A673 (cell line): Measurements from ENCODE around the gene TENM4. TPM values are rescaled to one million over a fixed set of nuclear protein-coding genes. Genes with fewer than 3 reads are reported as not detected.

Experiments
- BruUV-seq: library from RNA; stranded (reverse); fragments of 400-500 nt; replicated peaks from 2 replicates; lab custom pipeline; 2021; lab: Mats Ljungman, UMichigan
- CTCF ChIA-PET: fragments of 300-600 bp; sonication (Branson Sonifier 250); formaldehyde crosslinking; loops from one replicate; lab custom pipeline; 2022; ENCODE audit warnings: antibody characterized with exemption; lab: Charles Lee
- POLR2A ChIA-PET: fragments of 300-600 bp; sonication (Branson Sonifier 250); formaldehyde crosslinking; loops from one replicate; lab custom pipeline; 2022; ENCODE audit warnings: antibody characterized with exemption; ENCODE audit not compliant: low non-redundant PET; lab: Charles Lee
- DNase-seq: peaks from one replicate; pipeline ENCODE4 v3.0.0-alpha.2; 2015; ENCODE audit warnings: low spot score
- H3K27ac ChIP-seq: fragments of 200-600 bp; sonication (generic); 2 replicates; pipeline ENCODE4 v1.5.1; 2016; ENCODE audit warnings: mixed run types, low read depth, mild to moderate bottlenecking, mixed read lengths, antibody characterized with exemption, low read length; ENCODE audit not compliant: poor library complexity, severe bottlenecking
- H3K27me3 ChIP-seq: fragments of 200-600 bp; sonication (generic); replicated peaks from 2 replicates; pipeline ENCODE4 v1.6.1; 2017; ENCODE audit warnings: mixed run types, low read depth, mild to moderate bottlenecking, mixed read lengths, antibody characterized with exemption, low read length; ENCODE audit not compliant: insufficient read depth, poor library complexity
- H3K36me3 ChIP-seq: fragments of 200-600 bp; sonication (generic); 2 replicates; pipeline ENCODE4 v1.6.1; 2016; ENCODE audit warnings: mixed run types, mild to moderate bottlenecking, mixed read lengths, antibody characterized with exemption, low read length; ENCODE audit not compliant: insufficient read depth, poor library complexity, severe bottlenecking
- H3K4me1 ChIP-seq: fragments of 200-600 bp; sonication (generic); 2 replicates; pipeline ENCODE4 v1.6.1; 2017; ENCODE audit warnings: mixed run types, mild to moderate bottlenecking, mixed read lengths, antibody characterized with exemption, low read length; ENCODE audit not compliant: insufficient read depth, poor library complexity, severe bottlenecking
- H3K4me3 ChIP-seq: fragments of 200-600 bp; sonication (generic); 2 replicates; pipeline ENCODE4 v1.5.1; 2016; ENCODE audit warnings: low read depth, mixed run types, mild to moderate bottlenecking, mixed read lengths, low read length; ENCODE audit not compliant: poor library complexity, severe bottlenecking
- H3K9me3 ChIP-seq: fragments of 200-600 bp; sonication (generic); 2 replicates; pipeline ENCODE4 v1.6.1; 2016; ENCODE audit warnings: mixed run types, low read depth, mild to moderate bottlenecking, mixed read lengths, antibody characterized with exemption, low read length; ENCODE audit not compliant: poor library complexity, severe bottlenecking
- EZH2 ChIP-seq: fragments of 200-600 bp; sonication (generic); IDR thresholded peaks from 2 replicates; pipeline ENCODE4 v1.6.1; 2017; ENCODE audit warnings: borderline replicate concordance, low read depth, mild to moderate bottlenecking, mixed read lengths, antibody characterized with exemption, low read length; ENCODE audit not compliant: poor library complexity, severe bottlenecking
- intact Hi-C: fragments of 100-400 bp; cut with micrococcal nuclease; formaldehyde crosslinking; loops from one replicate; pipeline ENCODE4 v1.10.0; 2022; ENCODE audit not compliant: unreplicated experiment
- total RNA-seq: library from RNA; stranded (reverse); gene quantifications from 2 replicates; pipeline ENCODE4 v1.2.3, GENCODE V29; 2021
- TF ChIP-seq, protein P1 (sequence below): fragments of 300-800, 200-600 bp; sonication (generic); conservative IDR thresholded peaks from 2 replicates; pipeline ENCODE4 v1.5.1; 2017; ENCODE audit warnings: low read depth, mild to moderate bottlenecking, antibody characterized with exemption, low read length, moderate library complexity, mixed read lengths

Gene TENM4
- total RNA-seq, 1 experiment from 2014 or later: 0.11 TPM

GRCh38 chr11:78898266-78898775 lies 542.5 kb downstream of the TENM4 start:
- H3K27me3 ChIP-seq: no peaks in the 10 kb centered on the region
- TF ChIP-seq, protein P1, sequence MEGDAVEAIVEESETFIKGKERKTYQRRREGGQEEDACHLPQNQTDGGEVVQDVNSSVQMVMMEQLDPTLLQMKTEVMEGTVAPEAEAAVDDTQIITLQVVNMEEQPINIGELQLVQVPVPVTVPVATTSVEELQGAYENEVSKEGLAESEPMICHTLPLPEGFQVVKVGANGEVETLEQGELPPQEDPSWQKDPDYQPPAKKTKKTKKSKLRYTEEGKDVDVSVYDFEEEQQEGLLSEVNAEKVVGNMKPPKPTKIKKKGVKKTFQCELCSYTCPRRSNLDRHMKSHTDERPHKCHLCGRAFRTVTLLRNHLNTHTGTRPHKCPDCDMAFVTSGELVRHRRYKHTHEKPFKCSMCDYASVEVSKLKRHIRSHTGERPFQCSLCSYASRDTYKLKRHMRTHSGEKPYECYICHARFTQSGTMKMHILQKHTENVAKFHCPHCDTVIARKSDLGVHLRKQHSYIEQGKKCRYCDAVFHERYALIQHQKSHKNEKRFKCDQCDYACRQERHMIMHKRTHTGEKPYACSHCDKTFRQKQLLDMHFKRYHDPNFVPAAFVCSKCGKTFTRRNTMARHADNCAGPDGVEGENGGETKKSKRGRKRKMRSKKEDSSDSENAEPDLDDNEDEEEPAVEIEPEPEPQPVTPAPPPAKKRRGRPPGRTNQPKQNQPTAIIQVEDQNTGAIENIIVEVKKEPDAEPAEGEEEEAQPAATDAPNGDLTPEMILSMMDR: no peak
- TF ChIP-seq EZH2: no peak
- H3K4me1 ChIP-seq: no peaks in the 10 kb centered on the region
- ChIA-PET POLR2A (no interaction called here), CTCF (no interaction called here)
- H3K27ac ChIP-seq: no peak overlapping the region
- no peak for DNase-seq
- H3K9me3 ChIP-seq: no peaks in the 10 kb centered on the region
- no peaks in the 10 kb centered on the region for H3K36me3 ChIP-seq
- intact Hi-C loops: no loop called here
- H3K4me3 ChIP-seq: no peak overlapping the region
- BruUV-seq: no TSS peak

DNA sequence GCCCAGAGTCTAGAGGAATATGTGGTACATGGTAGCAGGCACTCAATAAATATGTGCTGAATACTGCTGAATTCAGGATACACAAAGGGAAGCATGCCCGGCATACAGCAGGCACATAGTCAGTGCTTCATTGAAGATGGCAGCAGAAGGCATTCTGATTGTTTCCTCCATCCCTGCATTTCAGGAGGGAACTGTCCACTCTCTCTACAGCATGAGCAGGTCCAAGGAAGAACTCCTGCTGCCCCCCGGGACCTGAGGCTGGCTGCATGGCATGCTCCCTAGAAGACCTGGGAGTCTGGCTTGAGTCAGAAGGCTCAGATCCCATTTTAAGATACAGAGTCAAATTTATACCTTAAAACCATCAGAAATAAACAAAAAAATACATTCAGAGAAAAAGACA lies 546.8 kb downstream of the TENM4 start:
- no peaks in the 10 kb centered on the region for H3K9me3 ChIP-seq
- no peaks in the 10 kb centered on the region for H3K4me1 ChIP-seq
- H3K27ac ChIP-seq: no peak overlapping the region
- BruUV-seq: no TSS peak
- H3K36me3 ChIP-seq: no peaks in the 10 kb centered on the region
- TF ChIP-seq, protein P1: no peak
- no peak for TF ChIP-seq EZH2
- no peak for DNase-seq
- H3K27me3 ChIP-seq: no peaks in the 10 kb centered on the region
- POLR2A ChIA-PET: no interaction called here
- H3K4me3 ChIP-seq: no peak overlapping the region
- CTCF ChIA-PET: no interaction called here
- intact Hi-C loops: no loop called here

- H3K36me3 ChIP-seq: no peaks in the 10 kb centered on the region
These were observed 551.1 kb downstream of the TENM4 start for GRCh38 chr11:78889698-78890097.

More at GRCh38 chr11:78889698-78890097, 551.1 kb downstream of the TENM4 start:
- TF ChIP-seq, protein P1: no peak
- no peak for TF ChIP-seq EZH2
- no TSS peak for BruUV-seq
- intact Hi-C loops: no loop called here
- Histone ChIP-seq H3K9me3 (no peaks in the 10 kb centered on the region), H3K27me3 (no peaks in the 10 kb centered on the region), H3K4me1 (no peaks in the 10 kb centered on the region), H3K27ac (no peak overlapping the region), H3K4me3 (no peak overlapping the region)
- CTCF ChIA-PET: no interaction called here
- POLR2A ChIA-PET: no interaction called here
- no peak for DNase-seq
